ENCODE measurements around the gene KLK10. TPM values are rescaled to one million over a fixed set of nuclear protein-coding genes. Genes with fewer than 3 reads are reported as not detected.
A peak's percentile ranks its signal among the peaks of the same experiment; 100 is the strongest.

KLK10 gene
- 10 to 100 TPM in 1 of 4 donors, 1 to 10 TPM in 2, not detected in 1; 1.6 to 14.2 (median 9.8) TPM for total RNA-seq

DNA sequence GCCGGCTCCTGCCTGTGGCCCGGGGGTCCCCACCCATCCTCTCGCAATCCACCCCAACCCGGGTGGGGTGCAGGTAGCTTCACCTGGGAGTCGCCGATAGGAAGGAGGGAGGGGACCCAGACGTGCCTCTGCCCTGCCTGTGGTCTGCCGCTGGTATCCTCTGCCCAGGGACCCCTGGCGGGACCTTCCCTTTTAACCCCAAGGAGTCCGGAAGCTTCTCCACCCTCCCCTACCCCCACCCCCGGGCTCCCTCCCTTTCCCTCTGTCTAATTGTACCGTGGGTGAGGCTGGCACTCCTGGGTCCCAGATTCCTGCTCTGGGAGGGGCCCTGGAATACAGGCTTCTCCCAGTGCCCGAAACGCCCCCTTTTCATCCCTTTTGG is at the start of gene KLK10:
TSS of gene KLK10 (minus strand) at position 166 of the 382 bp plus-strand sequence. CDS start 579 bp downstream, outside the sequence.
- TF ChIP-seq, protein P1, sequence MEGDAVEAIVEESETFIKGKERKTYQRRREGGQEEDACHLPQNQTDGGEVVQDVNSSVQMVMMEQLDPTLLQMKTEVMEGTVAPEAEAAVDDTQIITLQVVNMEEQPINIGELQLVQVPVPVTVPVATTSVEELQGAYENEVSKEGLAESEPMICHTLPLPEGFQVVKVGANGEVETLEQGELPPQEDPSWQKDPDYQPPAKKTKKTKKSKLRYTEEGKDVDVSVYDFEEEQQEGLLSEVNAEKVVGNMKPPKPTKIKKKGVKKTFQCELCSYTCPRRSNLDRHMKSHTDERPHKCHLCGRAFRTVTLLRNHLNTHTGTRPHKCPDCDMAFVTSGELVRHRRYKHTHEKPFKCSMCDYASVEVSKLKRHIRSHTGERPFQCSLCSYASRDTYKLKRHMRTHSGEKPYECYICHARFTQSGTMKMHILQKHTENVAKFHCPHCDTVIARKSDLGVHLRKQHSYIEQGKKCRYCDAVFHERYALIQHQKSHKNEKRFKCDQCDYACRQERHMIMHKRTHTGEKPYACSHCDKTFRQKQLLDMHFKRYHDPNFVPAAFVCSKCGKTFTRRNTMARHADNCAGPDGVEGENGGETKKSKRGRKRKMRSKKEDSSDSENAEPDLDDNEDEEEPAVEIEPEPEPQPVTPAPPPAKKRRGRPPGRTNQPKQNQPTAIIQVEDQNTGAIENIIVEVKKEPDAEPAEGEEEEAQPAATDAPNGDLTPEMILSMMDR (IDR thresholded peaks at IDR 0.05) = no peak
- DNase-seq (ENCODE audit: low spot score) (no peak), ATAC-seq (ENCODE audit: low FRiP score) (no peak)

- no peak for ATAC-seq (ENCODE audit: low FRiP score)
- no peak for DNase-seq (ENCODE audit: low spot score)
- TF ChIP-seq, protein P1 (IDR thresholded peaks at IDR 0.05) = no peak
These were observed 47.1 kb upstream of the KLK10 start for GRCh38 chr19:51066393-51067186.

- no peak for DNase-seq (ENCODE audit: low spot score)
- peak; percentile 26 for ATAC-seq (ENCODE audit: low FRiP score)
- TF ChIP-seq, protein P1 (IDR thresholded peaks at IDR 0.05) = no peak
These were observed 45.9 kb upstream of the KLK10 start for GRCh38 chr19:51065221-51065960.

DNA sequence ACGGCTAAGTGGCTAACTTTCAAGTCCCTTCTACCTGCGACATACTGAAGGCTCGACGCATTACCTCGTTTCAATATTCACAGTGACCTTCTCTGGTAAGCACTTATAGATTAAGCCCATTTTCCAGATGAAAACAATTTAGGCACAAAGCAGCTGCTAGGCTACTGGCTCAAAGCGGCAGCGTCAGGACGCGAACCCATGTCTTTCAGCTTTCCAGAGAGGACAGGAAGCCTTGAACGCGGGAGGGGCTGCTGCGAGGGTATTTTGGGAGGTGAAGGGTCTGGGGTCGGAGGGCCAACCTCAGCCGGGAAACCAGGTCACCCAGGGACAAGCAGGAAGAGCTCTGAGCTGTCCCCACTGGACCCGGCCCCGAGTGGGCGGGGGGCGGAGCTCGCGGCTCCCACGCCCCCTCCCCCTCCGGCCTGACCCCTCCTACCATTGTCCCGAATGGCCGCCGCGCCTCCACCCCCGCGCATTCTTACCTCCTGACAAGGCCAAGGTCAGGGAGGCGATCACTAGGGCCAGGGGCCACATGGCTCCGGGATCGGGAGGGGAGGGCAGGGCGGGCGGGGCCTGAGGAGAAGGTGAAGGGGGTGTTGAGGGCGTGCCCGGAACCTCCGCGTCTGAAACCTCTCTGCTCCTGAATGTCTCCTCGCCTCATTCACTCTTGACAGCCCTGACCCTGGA is 45.2 kb upstream of the KLK10 start, which contains the start of gene KLK13:
TSS of gene KLK13 (minus strand) at position 559 of the 687 bp plus-strand sequence. CDS start at position 534, 25 bp downstream.
- TF ChIP-seq, protein P1 (IDR thresholded peaks at IDR 0.05) = no peak
- ATAC-seq (ENCODE audit: low FRiP score) (peak; percentile 85), DNase-seq (ENCODE audit: low spot score) (peak; percentile 28)

DNA sequence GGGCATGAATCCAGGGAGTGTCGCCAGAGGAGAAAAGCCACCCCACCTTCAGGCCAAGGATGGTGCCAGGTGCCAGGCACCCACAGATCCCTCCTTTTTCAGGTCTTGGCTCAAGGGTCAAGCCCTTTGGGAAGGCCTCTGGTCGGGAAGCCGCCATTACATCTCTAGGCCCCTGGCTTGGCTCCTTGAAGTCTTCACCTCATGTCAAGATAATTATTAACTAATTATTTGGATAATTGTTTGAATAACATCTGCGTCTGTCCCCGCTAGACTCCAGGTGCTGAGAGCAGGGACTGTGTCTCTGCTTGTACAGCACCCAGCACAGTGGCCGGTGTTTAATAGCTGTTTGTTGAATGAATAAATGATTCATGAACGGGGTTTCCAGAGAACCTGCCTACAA is 44.2 kb upstream of the KLK10 start:
- TF ChIP-seq, protein P1 (IDR thresholded peaks at IDR 0.05) = no peak
- DNase-seq (ENCODE audit: low spot score) (no peak), ATAC-seq (ENCODE audit: low FRiP score) (no peak)

GRCh38 chr19:51060973-51061372 is 41.5 kb upstream of the KLK10 start:
- ATAC-seq (ENCODE audit: low FRiP score) (no peak), DNase-seq (ENCODE audit: low spot score) (no peak)
- TF ChIP-seq, protein P1 (IDR thresholded peaks at IDR 0.05) = no peak

All from omental fat pad (tissue), 4 donors.